Type B pancreatic cell (in vitro differentiated cells): ENCODE results near the gene LTB4R2. TPM values are rescaled to one million over a fixed set of nuclear protein-coding genes. Genes with fewer than 3 reads are reported as not detected.

Source experiments
- DNase-seq: peaks from one replicate; pipeline ENCODE4 v3.0.0; 2021; ENCODE audit warnings: mixed read lengths; ENCODE audit not compliant: unreplicated experiment; ENCODE audit errors: extremely low spot score
- H3K27ac Mint-ChIP-seq: 2 replicates; pipeline ENCODE4 v1.8.0; 2021; ENCODE audit warnings: mild to moderate bottlenecking, mixed read lengths
- H3K27me3 Mint-ChIP-seq: 2 replicates; pipeline ENCODE4 v1.8.0; 2021; ENCODE audit warnings: mixed read lengths
- H3K36me3 Mint-ChIP-seq: 2 replicates; pipeline ENCODE4 v1.8.0; 2021; ENCODE audit warnings: mixed read lengths
- H3K4me1 Mint-ChIP-seq: one replicate; pipeline ENCODE4 v1.8.0; 2021; ENCODE audit warnings: mixed read lengths; ENCODE audit not compliant: unreplicated experiment
- H3K4me3 Mint-ChIP-seq: 2 replicates; pipeline ENCODE4 v1.8.0; 2021; ENCODE audit warnings: mild to moderate bottlenecking, mixed read lengths
- H3K9me3 Mint-ChIP-seq: 2 replicates; pipeline ENCODE4 v1.8.0; 2021; ENCODE audit warnings: mixed read lengths
- total RNA-seq: library from RNA; stranded (reverse); gene quantifications from 2 replicates; pipeline ENCODE4 v1.2.1, GENCODE V29; 2021; ENCODE audit warnings: low replicate concordance
- TF ChIP-seq, protein P1 (sequence below): fragments of 200-600 bp; sonication (generic); conservative IDR thresholded peaks from 2 replicates; pipeline ENCODE4 v1.5.0; 2021; ENCODE audit warnings: antibody characterized with exemption, mild to moderate bottlenecking

The LTB4R2 gene
- total RNA-seq, 1 donor from 2014 or later, result 9.4 TPM

DNA sequence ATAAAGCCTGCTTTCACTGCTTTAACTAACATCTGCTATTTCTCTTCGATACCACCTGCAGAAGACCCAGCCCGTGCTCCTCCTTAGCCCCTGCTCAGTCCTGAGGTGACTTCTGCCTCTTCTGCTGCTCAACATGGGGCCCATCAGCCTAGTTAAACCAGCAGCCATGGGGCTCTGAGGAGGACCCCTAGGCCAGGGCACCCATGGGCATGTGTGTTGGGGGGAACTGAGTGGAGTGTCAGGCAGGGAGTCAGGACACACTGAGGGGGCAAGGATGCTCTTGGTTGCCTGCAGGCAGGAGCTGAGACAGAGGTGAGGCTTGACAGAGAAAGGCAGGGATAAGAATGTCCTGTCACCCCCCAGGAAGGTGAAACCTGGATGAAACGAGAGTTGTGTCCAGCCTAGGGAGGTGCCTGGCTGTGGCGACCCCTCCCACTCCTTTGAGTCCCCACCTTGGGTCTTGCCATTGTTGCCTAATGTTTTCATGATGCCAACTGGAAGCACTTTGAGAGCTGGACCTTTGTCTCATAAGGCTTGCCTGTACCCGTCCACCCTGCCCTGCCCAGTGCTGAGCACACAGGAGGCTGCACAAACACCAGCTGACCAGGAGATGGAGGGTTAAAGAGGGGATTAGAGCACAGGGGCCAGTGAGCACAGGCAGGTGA, 26.0 kb upstream of the LTB4R2 start:
- Mint-ChIP-seq H3K27me3 (no peaks in the 10 kb centered on the region), H3K27ac (no peak overlapping the region), H3K36me3 (no peaks in the 10 kb centered on the region), H3K4me1 (peaks cover 9% of the 10 kb centered on the region), H3K4me3 (no peak overlapping the region), H3K9me3 (no peaks in the 10 kb centered on the region)
- TF ChIP-seq, protein P1, sequence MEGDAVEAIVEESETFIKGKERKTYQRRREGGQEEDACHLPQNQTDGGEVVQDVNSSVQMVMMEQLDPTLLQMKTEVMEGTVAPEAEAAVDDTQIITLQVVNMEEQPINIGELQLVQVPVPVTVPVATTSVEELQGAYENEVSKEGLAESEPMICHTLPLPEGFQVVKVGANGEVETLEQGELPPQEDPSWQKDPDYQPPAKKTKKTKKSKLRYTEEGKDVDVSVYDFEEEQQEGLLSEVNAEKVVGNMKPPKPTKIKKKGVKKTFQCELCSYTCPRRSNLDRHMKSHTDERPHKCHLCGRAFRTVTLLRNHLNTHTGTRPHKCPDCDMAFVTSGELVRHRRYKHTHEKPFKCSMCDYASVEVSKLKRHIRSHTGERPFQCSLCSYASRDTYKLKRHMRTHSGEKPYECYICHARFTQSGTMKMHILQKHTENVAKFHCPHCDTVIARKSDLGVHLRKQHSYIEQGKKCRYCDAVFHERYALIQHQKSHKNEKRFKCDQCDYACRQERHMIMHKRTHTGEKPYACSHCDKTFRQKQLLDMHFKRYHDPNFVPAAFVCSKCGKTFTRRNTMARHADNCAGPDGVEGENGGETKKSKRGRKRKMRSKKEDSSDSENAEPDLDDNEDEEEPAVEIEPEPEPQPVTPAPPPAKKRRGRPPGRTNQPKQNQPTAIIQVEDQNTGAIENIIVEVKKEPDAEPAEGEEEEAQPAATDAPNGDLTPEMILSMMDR, result no peak
- no peak for DNase-seq

DNA sequence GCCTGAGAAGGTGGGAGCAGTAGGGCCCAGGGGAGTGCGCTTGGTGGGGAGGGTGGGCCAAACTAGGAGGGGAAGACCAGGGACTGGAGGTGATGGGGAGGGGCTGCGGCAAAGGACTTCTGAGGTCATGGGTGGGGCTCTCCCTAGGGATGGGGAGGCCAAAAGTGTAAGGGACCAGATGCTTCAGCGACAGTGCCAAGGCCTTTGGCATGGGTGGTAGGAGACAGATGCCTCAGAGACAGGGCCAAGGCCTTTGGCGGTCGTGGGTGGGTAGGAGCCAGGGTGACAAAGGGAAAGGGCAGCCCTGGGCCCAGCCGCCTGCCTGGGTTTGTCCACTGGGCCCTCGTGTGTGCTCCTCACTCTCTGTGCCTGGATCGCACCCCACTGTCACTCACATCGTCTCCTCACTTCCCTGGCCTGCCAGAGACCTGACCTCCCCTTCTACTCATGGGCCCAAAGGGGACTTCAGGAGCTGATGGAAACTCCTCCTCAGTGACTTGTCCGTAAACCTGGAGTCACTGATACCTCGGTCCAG, 25.4 kb upstream of the LTB4R2 start:
- Mint-ChIP-seq H3K4me3 (no peak overlapping the region), H3K27ac (peak overlapping the region; percentile 81), H3K27me3 (no peaks in the 10 kb centered on the region), H3K36me3 (no peaks in the 10 kb centered on the region), H3K9me3 (no peaks in the 10 kb centered on the region), H3K4me1 (peaks cover 6% of the 10 kb centered on the region)
- DNase-seq, result no peak
- TF ChIP-seq, protein P1, result no peak

- TF ChIP-seq, protein P1, result no peak
- H3K9me3 Mint-ChIP-seq, result no peaks in the 10 kb centered on the region
- H3K4me3 Mint-ChIP-seq, result no peak overlapping the region
- H3K4me1 Mint-ChIP-seq, result peaks cover 5% of the 10 kb centered on the region
- peak overlapping the region; percentile 81 for H3K27ac Mint-ChIP-seq
- no peaks in the 10 kb centered on the region for H3K27me3 Mint-ChIP-seq
- DNase-seq, result no peak
- no peaks in the 10 kb centered on the region for H3K36me3 Mint-ChIP-seq
Observed at GRCh38 chr14:24285351-24285750, 24.6 kb upstream of the LTB4R2 start.

- no peaks in the 10 kb centered on the region for H3K27me3 Mint-ChIP-seq
- peaks cover 3% of the 10 kb centered on the region for H3K36me3 Mint-ChIP-seq
- TF ChIP-seq, protein P1, result no peak
- H3K4me3 Mint-ChIP-seq, result no peak overlapping the region
- no peaks in the 10 kb centered on the region for H3K9me3 Mint-ChIP-seq
- no peak for DNase-seq
- H3K4me1 Mint-ChIP-seq, result peaks cover 5% of the 10 kb centered on the region
- H3K27ac Mint-ChIP-seq, result no peak overlapping the region
Observed at GRCh38 chr14:24286996-24287395, 22.9 kb upstream of the LTB4R2 start.

DNA sequence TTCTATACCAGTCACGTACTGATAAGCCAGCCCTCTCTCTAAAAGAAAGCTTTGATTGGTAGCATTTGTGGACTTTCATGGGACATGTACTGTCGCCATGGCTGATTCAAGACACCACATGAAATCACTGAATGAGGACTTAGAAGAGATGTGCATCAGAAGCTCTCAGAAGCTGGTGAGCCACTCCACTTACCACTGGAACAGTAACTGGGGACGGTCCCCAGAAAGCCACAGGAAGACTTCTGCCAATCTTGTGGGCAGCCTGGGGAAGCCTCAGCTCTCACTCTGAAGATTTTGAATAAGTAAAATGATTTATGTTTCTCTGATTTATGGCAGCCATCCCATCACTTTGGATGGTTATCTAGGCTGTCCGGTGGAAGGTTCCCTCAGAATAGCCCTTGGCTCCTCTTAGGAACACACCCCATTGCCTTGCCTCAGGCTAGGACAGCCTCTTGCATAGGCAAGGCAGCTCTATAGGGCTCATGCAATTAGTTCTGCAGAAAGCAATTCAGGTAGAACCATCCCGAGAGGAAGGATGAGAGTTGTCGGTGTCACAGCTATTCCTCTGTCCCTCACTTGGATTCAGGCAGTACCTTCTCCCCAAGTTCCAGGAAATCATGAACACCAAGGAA, 20.2 kb upstream of the LTB4R2 start:
- Mint-ChIP-seq H3K4me3 (no peak overlapping the region), H3K27ac (no peak overlapping the region), H3K36me3 (peaks cover 3% of the 10 kb centered on the region), H3K27me3 (no peaks in the 10 kb centered on the region), H3K9me3 (no peaks in the 10 kb centered on the region), H3K4me1 (peaks cover 5% of the 10 kb centered on the region)
- TF ChIP-seq, protein P1, result no peak
- no peak for DNase-seq
